Subcutaneous adipose tissue (tissue), 4 donors: ENCODE measurements around the gene TRIP4. TPM values are rescaled to one million over a fixed set of nuclear protein-coding genes. Genes with fewer than 3 reads are reported as not detected.

Source experiments
- CTCF ChIP-seq: fragments of 450-650 bp; IDR thresholded peaks from one replicate; pipeline ENCODE4 v1.5.1; 2016; ENCODE audit warnings: low read depth, mild to moderate bottlenecking, control low read depth, antibody characterized with exemption, moderate library complexity
- total RNA-seq, 4 donors: library from RNA; depleted of rRNA; stranded (reverse); fragments of >200 nt; gene quantifications; one replicate each; pipeline ENCODE4 v1.1.0, GENCODE V29; 2016

Gene TRIP4
- total RNA-seq, 4 donors from 2014 or later: 15.7 to 23.2 (median 18.2) TPM

- no peak for TF ChIP-seq CTCF
These were observed 18.5 kb upstream of the TRIP4 start for GRCh38 chr15:64369078-64369607.

GRCh38 chr15:64373360-64373759 is 14.3 kb upstream of the TRIP4 start:
- no peak for TF ChIP-seq CTCF

- no peak for TF ChIP-seq CTCF
These were observed 8.2 kb upstream of the TRIP4 start for GRCh38 chr15:64379216-64379960.

GRCh38 chr15:64381000-64381751 is 6.5 kb upstream of the TRIP4 start, which contains the start of gene PCLAF:
Gene PCLAF, minus strand, starts transcription at chr15:64381441. Its CDS starts 70 bp downstream, at chr15:64381371.
- no peak for TF ChIP-seq CTCF

GRCh38 chr15:64383760-64384159 is 3.9 kb upstream of the TRIP4 start:
- TF ChIP-seq CTCF: no peak

GRCh38 chr15:64386291-64386690 is 1.3 kb upstream of the TRIP4 start:
- TF ChIP-seq CTCF: no peak

- TF ChIP-seq CTCF: no peak
These were observed 1.4 kb downstream of the TRIP4 start for GRCh38 chr15:64389036-64389435.
